IMR-90 (cell line): ENCODE results near the gene SMYD4. TPM values are rescaled to one million over a fixed set of nuclear protein-coding genes. Genes with fewer than 3 reads are reported as not detected.

Experiments
- ATAC-seq: fragments of 200-7000 bp; cut with Tn5 transposase; 2 replicates; pipeline ENCODE4 v1.9.1; 2020; ENCODE audit warnings: low read depth, mild to moderate bottlenecking, moderate library complexity
- BruUV-seq: library from RNA; stranded (reverse); fragments of 400-500 nt; replicated peaks from 2 replicates; lab custom pipeline; 2021; lab: Mats Ljungman, UMichigan
- CTCF ChIA-PET: fragments of 300-600 bp; formaldehyde crosslinking; extraction: SDS; loops from one replicate; lab custom pipeline; 2021; ENCODE audit warnings: antibody characterized with exemption; lab: Yijun Ruan, JAX
- POLR2A ChIA-PET: fragments of 300-600 bp; sonication (Branson Sonifier 250); formaldehyde crosslinking; loops from one replicate; lab custom pipeline; 2022; ENCODE audit warnings: antibody characterized with exemption; ENCODE audit not compliant: unreplicated experiment; lab: Charles Lee
- DNase-seq: peaks from one replicate; pipeline ENCODE4 v3.0.0; 2013
- H2AFZ ChIP-seq: replicated peaks from 2 replicates; pipeline ENCODE3; 2013; ENCODE audit warnings: low read length, mild to moderate bottlenecking; ENCODE audit not compliant: poor library complexity
- H2AK5ac ChIP-seq: 2 replicates; pipeline ENCODE4 v1.6.1; 2013; ENCODE audit warnings: low read depth, low read length, inconsistent platforms
- H2AK9ac ChIP-seq: replicated peaks from 2 replicates; pipeline ENCODE3; 2013; ENCODE audit warnings: mild to moderate bottlenecking, low read depth, low read length, moderate library complexity; ENCODE audit not compliant: poor library complexity
- H2BK120ac ChIP-seq: 2 replicates; pipeline ENCODE4 v1.6.1; 2013; ENCODE audit warnings: low read depth, low read length, inconsistent platforms
- H2BK15ac ChIP-seq: 3 replicates; pipeline ENCODE4 v1.6.1; 2013; ENCODE audit warnings: low read depth, low read length, inconsistent platforms
- H2BK20ac ChIP-seq: 2 replicates; pipeline ENCODE4 v1.6.1; 2013; ENCODE audit warnings: low read depth, mild to moderate bottlenecking, inconsistent platforms, low read length, moderate library complexity
- H2BK5ac ChIP-seq: 2 replicates; pipeline ENCODE4 v1.6.1; 2013; ENCODE audit warnings: mild to moderate bottlenecking, low read depth, low read length, inconsistent platforms; ENCODE audit not compliant: poor library complexity, severe bottlenecking
- H3K14ac ChIP-seq: replicated peaks from 2 replicates; pipeline ENCODE4 v1.6.1; 2013; ENCODE audit warnings: low read depth, low read length, inconsistent platforms
- H3K18ac ChIP-seq: 2 replicates; pipeline ENCODE4 v1.6.1; 2013; ENCODE audit warnings: low read depth, low read length, control low read depth
- H3K23ac ChIP-seq: 2 replicates; pipeline ENCODE4 v1.6.1; 2013; ENCODE audit warnings: low read depth, low read length, inconsistent platforms
- H3K27ac ChIP-seq: 2 replicates; pipeline ENCODE4 v1.5.1; 2013; ENCODE audit warnings: mild to moderate bottlenecking, control low read depth, low read length; ENCODE audit not compliant: insufficient read depth
- H3K27me3 ChIP-seq: 2 replicates; pipeline ENCODE4 v1.6.1; 2013; ENCODE audit warnings: low read length; ENCODE audit not compliant: control insufficient read depth, insufficient read depth
- H3K36me3 ChIP-seq: 2 replicates; pipeline ENCODE4 v1.6.1; 2013; ENCODE audit warnings: low read length, mixed read lengths; ENCODE audit not compliant: control insufficient read depth, insufficient read depth
- H3K4ac ChIP-seq: 2 replicates; pipeline ENCODE4 v1.6.1; 2013; ENCODE audit warnings: low read depth, low read length, inconsistent platforms
- H3K4me1 ChIP-seq: 2 replicates; pipeline ENCODE4 v1.6.1; 2013; ENCODE audit warnings: low read length, mixed read lengths; ENCODE audit not compliant: control insufficient read depth, insufficient read depth
- H3K4me2 ChIP-seq: 2 replicates; pipeline ENCODE4 v1.6.1; 2013; ENCODE audit warnings: low read depth, mild to moderate bottlenecking, control low read depth, low read length, moderate library complexity
- H3K4me3 ChIP-seq: 2 replicates; pipeline ENCODE4 v1.5.1; 2013; ENCODE audit warnings: low read depth, mild to moderate bottlenecking, control low read depth, low read length, moderate library complexity; ENCODE audit not compliant: insufficient read depth
- H3K56ac ChIP-seq: 2 replicates; pipeline ENCODE4 v1.6.1; 2013; ENCODE audit warnings: low read length, inconsistent platforms; ENCODE audit not compliant: insufficient read depth; ENCODE audit errors: extremely low read depth
- H3K79me1 ChIP-seq, 2 experiments: 2 replicates each; pipeline ENCODE4 v1.6.1; 2013; ENCODE audit warnings: low read length in 2 of 2, inconsistent platforms in 1 of 2, low read depth in 1 of 2
- H3K9ac ChIP-seq: 2 replicates; pipeline ENCODE4 v1.6.1; 2013; ENCODE audit warnings: low read depth, low read length, control low read depth
- H3K9me1 ChIP-seq: 2 replicates; pipeline ENCODE4 v1.6.1; 2013; ENCODE audit warnings: low read length, inconsistent platforms; ENCODE audit not compliant: insufficient read depth
- H3K9me3 ChIP-seq: 2 replicates; pipeline ENCODE4 v1.6.1; 2013; ENCODE audit warnings: low read length; ENCODE audit not compliant: control insufficient read depth, insufficient read depth
- H4K20me1 ChIP-seq: 2 replicates; pipeline ENCODE4 v1.6.1; 2013; ENCODE audit warnings: low read length, inconsistent platforms; ENCODE audit not compliant: insufficient read depth
- H4K5ac ChIP-seq: 2 replicates; pipeline ENCODE4 v1.6.1; 2013; ENCODE audit warnings: mild to moderate bottlenecking, low read depth, low read length, control low read depth
- H4K8ac ChIP-seq, 2 experiments: 2 replicates each; pipeline ENCODE4 v1.6.1; 2013; ENCODE audit warnings: low read depth in 2 of 2, low read length in 2 of 2, control low read depth in 1 of 2, inconsistent platforms in 1 of 2
- H4K91ac ChIP-seq: 2 replicates; pipeline ENCODE4 v1.6.1; 2013; ENCODE audit warnings: low read depth, low read length, inconsistent platforms; ENCODE audit not compliant: insufficient read depth
- BHLHE40 ChIP-seq: fragments of 150-350 bp; IDR thresholded peaks from 2 replicates; pipeline ENCODE4 v1.6.1; 2016; ENCODE audit warnings: mild to moderate bottlenecking, low read depth, low read length
- CHD1 ChIP-seq: IDR thresholded peaks from 2 replicates; pipeline ENCODE4 v1.6.1; 2012; ENCODE audit warnings: low read depth, low read length, improper control_type of control experiment
- FOS ChIP-seq: fragments of 150-350 bp; IDR thresholded peaks from 2 replicates; pipeline ENCODE4 v1.6.1; 2016; ENCODE audit warnings: low read depth, low read length
- MAFK ChIP-seq: IDR thresholded peaks from 2 replicates; pipeline ENCODE4 v1.6.1; 2012; ENCODE audit warnings: low read depth, low read length, improper control_type of control experiment
- MAZ ChIP-seq: IDR thresholded peaks from 2 replicates; pipeline ENCODE4 v1.6.1; 2012; ENCODE audit warnings: low read depth, mild to moderate bottlenecking, low read length, improper control_type of control experiment, moderate library complexity, borderline replicate concordance
- MXI1 ChIP-seq: IDR thresholded peaks from 2 replicates; pipeline ENCODE4 v1.6.1; 2012; ENCODE audit warnings: low read depth, mild to moderate bottlenecking, low read length, moderate library complexity, borderline replicate concordance
- NFE2L2 ChIP-seq: fragments of 150-350 bp; IDR thresholded peaks from 2 replicates; pipeline ENCODE4 v1.6.1; 2016; ENCODE audit warnings: low read depth, mild to moderate bottlenecking, low read length
- POLR2A ChIP-seq: IDR thresholded peaks from 2 replicates; pipeline ENCODE4 v1.6.1; 2012; ENCODE audit warnings: mild to moderate bottlenecking, low read depth, low read length
- RCOR1 ChIP-seq: IDR thresholded peaks from 2 replicates; pipeline ENCODE4 v1.6.1; 2012; ENCODE audit warnings: mild to moderate bottlenecking, low read length, improper control_type of control experiment; ENCODE audit not compliant: insufficient replicate concordance
- SMC3 ChIP-seq: fragments of 150-350 bp; IDR thresholded peaks from 2 replicates; pipeline ENCODE4 v1.6.1; 2016; ENCODE audit warnings: low read depth, mild to moderate bottlenecking, antibody characterized with exemption, low read length, moderate library complexity
- WGBS, 2 experiments: methylation state at CpG; one replicate each; pipeline versions ENCODE4 v1.1.5 to v1.1.7; 2013; ENCODE audit warnings: missing lambda C conversion rate in 2 of 2; ENCODE audit not compliant: insufficient read length in 1 of 2; ENCODE audit errors: extremely low coverage in 2 of 2; 5-methylcytosine and 5-hydroxymethylcytosine counted together
- dilution Hi-C: fragments of 300-500 bp; cut with HindIII; formaldehyde crosslinking; loops from one replicate; pipeline ENCODE4 v1.14.3; 2018; ENCODE audit warnings: low sequenced_read_pairs; ENCODE audit not compliant: unreplicated experiment
- in situ Hi-C: fragments of 300-500 bp; cut with MboI; formaldehyde crosslinking; loops from 3 replicates; pipeline ENCODE4 v1.14.3; 2019; ENCODE audit warnings: low sequenced_read_pairs, inconsistent platforms, mixed read lengths
- intact Hi-C: fragments of 100-400 bp; cut with micrococcal nuclease; formaldehyde crosslinking; loops from 2 replicates; pipeline ENCODE4 v1.10.0; 2022
- polyA plus RNA-seq, 3 experiments: library from polyadenylated mRNA; depleted of rRNA; stranded (reverse); fragments of >200 nt; gene quantifications; 2 replicates each; pipeline ENCODE4 v1.2.3, GENCODE V29; 2012; ENCODE audit warnings: low replicate concordance in 1 of 3
- total RNA-seq: library from RNA; depleted of rRNA; stranded (reverse); fragments of >200 nt; gene quantifications from 2 replicates; pipeline ENCODE4 v1.2.3, GENCODE V29; 2012
- TF ChIP-seq, protein P1 (sequence below): fragments of 150-350 bp; IDR thresholded peaks from 2 replicates; pipeline ENCODE4 v1.6.1; 2017; ENCODE audit warnings: mild to moderate bottlenecking, antibody characterized with exemption, low read length, low read depth
- TF ChIP-seq, protein P2 (sequence below): conservative IDR thresholded peaks from 2 replicates; pipeline ENCODE4 v1.5.1; 2012; ENCODE audit warnings: mild to moderate bottlenecking, low read depth, low read length, improper control_type of control experiment
- TF ChIP-seq, protein P3 (sequence below): fragments of 150-350 bp; IDR thresholded peaks from 2 replicates; pipeline ENCODE4 v1.6.1; 2016; ENCODE audit warnings: low read depth, mild to moderate bottlenecking, low read length, moderate library complexity, borderline replicate concordance

Gene SMYD4
- total and polyA plus RNA-seq, 2 of the 4 experiments (the other 2 are of a cell fraction), result 5.3 to 7.2 TPM

DNA sequence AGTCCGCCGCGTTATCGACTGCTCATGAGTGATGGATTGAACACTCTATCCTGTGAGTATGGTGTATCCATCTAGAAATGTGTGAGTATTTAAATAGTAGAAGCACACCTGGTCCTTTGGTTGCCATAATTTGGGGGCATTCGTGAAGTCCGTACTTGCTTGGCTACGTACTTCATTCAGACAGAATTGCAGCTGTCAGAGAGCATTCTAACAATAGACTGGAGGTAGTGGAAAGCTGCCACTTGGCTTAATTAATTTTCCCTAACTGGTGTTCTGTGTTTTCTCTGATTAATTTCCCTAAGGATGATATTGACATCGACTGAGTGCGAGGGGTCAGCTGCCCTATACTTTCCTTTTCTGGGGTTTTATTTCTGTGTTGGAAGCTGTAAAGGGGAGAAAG is 14.2 kb upstream of the SMYD4 start:
- ATAC-seq, result no peak
- peaks cover 23% of the 10 kb centered on the region for H3K36me3 ChIP-seq
- H2BK5ac ChIP-seq, result no peak overlapping the region
- no TSS peak for BruUV-seq
- H3K27ac ChIP-seq, result no peak overlapping the region
- H3K23ac ChIP-seq, result no peak overlapping the region
- no peak for TF ChIP-seq MXI1
- no peak for TF ChIP-seq BHLHE40
- no peak for TF ChIP-seq FOS
- TF ChIP-seq, protein P1, sequence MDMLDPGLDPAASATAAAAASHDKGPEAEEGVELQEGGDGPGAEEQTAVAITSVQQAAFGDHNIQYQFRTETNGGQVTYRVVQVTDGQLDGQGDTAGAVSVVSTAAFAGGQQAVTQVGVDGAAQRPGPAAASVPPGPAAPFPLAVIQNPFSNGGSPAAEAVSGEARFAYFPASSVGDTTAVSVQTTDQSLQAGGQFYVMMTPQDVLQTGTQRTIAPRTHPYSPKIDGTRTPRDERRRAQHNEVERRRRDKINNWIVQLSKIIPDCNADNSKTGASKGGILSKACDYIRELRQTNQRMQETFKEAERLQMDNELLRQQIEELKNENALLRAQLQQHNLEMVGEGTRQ, result no peak
- no peak for TF ChIP-seq SMC3
- TF ChIP-seq POLR2A, result no peak
- TF ChIP-seq MAFK, result no peak
- no peak for TF ChIP-seq CHD1
- no peak for TF ChIP-seq RCOR1
- TF ChIP-seq MAZ, result no peak
- TF ChIP-seq NFE2L2, result no peak
- TF ChIP-seq, protein P2, sequence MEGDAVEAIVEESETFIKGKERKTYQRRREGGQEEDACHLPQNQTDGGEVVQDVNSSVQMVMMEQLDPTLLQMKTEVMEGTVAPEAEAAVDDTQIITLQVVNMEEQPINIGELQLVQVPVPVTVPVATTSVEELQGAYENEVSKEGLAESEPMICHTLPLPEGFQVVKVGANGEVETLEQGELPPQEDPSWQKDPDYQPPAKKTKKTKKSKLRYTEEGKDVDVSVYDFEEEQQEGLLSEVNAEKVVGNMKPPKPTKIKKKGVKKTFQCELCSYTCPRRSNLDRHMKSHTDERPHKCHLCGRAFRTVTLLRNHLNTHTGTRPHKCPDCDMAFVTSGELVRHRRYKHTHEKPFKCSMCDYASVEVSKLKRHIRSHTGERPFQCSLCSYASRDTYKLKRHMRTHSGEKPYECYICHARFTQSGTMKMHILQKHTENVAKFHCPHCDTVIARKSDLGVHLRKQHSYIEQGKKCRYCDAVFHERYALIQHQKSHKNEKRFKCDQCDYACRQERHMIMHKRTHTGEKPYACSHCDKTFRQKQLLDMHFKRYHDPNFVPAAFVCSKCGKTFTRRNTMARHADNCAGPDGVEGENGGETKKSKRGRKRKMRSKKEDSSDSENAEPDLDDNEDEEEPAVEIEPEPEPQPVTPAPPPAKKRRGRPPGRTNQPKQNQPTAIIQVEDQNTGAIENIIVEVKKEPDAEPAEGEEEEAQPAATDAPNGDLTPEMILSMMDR, result no peak
- TF ChIP-seq, protein P3, sequence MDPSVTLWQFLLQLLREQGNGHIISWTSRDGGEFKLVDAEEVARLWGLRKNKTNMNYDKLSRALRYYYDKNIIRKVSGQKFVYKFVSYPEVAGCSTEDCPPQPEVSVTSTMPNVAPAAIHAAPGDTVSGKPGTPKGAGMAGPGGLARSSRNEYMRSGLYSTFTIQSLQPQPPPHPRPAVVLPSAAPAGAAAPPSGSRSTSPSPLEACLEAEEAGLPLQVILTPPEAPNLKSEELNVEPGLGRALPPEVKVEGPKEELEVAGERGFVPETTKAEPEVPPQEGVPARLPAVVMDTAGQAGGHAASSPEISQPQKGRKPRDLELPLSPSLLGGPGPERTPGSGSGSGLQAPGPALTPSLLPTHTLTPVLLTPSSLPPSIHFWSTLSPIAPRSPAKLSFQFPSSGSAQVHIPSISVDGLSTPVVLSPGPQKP, result no peak
- no peak overlapping the region for H4K8ac ChIP-seq
- no peaks in the 10 kb centered on the region for H3K4me1 ChIP-seq
- no peak for DNase-seq
- no peak overlapping the region for H3K4ac ChIP-seq
- no peak overlapping the region for H3K4me3 ChIP-seq
- no peak overlapping the region for H3K14ac ChIP-seq
- in situ Hi-C loops (no loop called here), intact Hi-C loops (no loop called here), dilution Hi-C loops (no loop called here)
- no peak overlapping the region for H3K9ac ChIP-seq
- H2BK120ac ChIP-seq, result no peak overlapping the region
- ChIA-PET CTCF (no interaction called here), POLR2A (no interaction called here)
- H2AFZ ChIP-seq, result no peak overlapping the region
- no CpG with 5 or more reads among the region's 9 CpGs for WGBS, 2 experiments
- no peak overlapping the region for H3K4me2 ChIP-seq
- no peak overlapping the region for H4K5ac ChIP-seq
- no peak overlapping the region for H4K91ac ChIP-seq
- H4K20me1 ChIP-seq, result no peaks in the 10 kb centered on the region
- peaks cover 6 to 22% of the 10 kb centered on the region in 2 experiments for H3K79me1 ChIP-seq
- no peak overlapping the region for H2BK15ac ChIP-seq
- H3K9me1 ChIP-seq, result no peaks in the 10 kb centered on the region
- H3K18ac ChIP-seq, result no peak overlapping the region
- H2BK20ac ChIP-seq, result no peak overlapping the region
- H2AK5ac ChIP-seq, result no peak overlapping the region
- H3K27me3 ChIP-seq, result no peaks in the 10 kb centered on the region
- H3K9me3 ChIP-seq, result no peaks in the 10 kb centered on the region
- H3K56ac ChIP-seq, result no peak overlapping the region
- H2AK9ac ChIP-seq, result no peak overlapping the region
